Lower lobe of right lung (tissue), 2 donors: ENCODE results near the gene ASH1L. TPM values are rescaled to one million over a fixed set of nuclear protein-coding genes. Genes with fewer than 3 reads are reported as not detected.

Experiments
- ATAC-seq, 2 donors: fragments of 200-7000 bp; cut with Tn5 transposase; one replicate each; pipeline ENCODE4 v1.9.1; 2020 to 2022; ENCODE audit warnings: mild to moderate bottlenecking in 2 of 2, moderate library complexity in 2 of 2
- DNase-seq: peaks from one replicate; pipeline ENCODE4 v3.0.0-alpha.2; 2020
- H3K27ac ChIP-seq: fragments of 200-600 bp; one replicate; pipeline ENCODE4 v1.8.0; 2022
- H3K27me3 ChIP-seq: fragments of 200-600 bp; one replicate; pipeline ENCODE4 v1.8.0; 2022; ENCODE audit warnings: low read depth
- H3K36me3 ChIP-seq: fragments of 200-600 bp; one replicate; pipeline ENCODE4 v1.8.0; 2022; ENCODE audit warnings: mild to moderate bottlenecking
- H3K4me1 ChIP-seq: fragments of 200-600 bp; one replicate; pipeline ENCODE4 v1.8.0; 2022
- H3K4me3 ChIP-seq: fragments of 200-600 bp; one replicate; pipeline ENCODE4 v1.8.0; 2022; ENCODE audit warnings: mild to moderate bottlenecking
- H3K9me3 ChIP-seq: fragments of 200-600 bp; one replicate; pipeline ENCODE4 v1.8.0; 2022
- intact Hi-C: fragments of 100-400 bp; cut with DNase I; formaldehyde crosslinking; loops from one replicate; pipeline ENCODE4 v1.11.0; 2022
- total RNA-seq: library from RNA; stranded (reverse); fragmentation: NEBNext Ultra II Directional; extraction: Animal tissue kit (Norgen Biotek cat#: 25700); gene quantifications from one replicate; pipeline ENCODE4 v1.2.1, GENCODE V29; 2021
- TF ChIP-seq, protein P1 (sequence below): fragments of 200-600 bp; IDR thresholded peaks from one replicate; pipeline ENCODE4 v1.8.0; 2022; ENCODE audit warnings: antibody characterized with exemption, mild to moderate bottlenecking
- donor health status: DM: no; HTN: yes; CAD: no; lungs with severe emphysema.

ASH1L gene
- total RNA-seq, 1 donor from 2014 or later: 59.8 TPM

DNA sequence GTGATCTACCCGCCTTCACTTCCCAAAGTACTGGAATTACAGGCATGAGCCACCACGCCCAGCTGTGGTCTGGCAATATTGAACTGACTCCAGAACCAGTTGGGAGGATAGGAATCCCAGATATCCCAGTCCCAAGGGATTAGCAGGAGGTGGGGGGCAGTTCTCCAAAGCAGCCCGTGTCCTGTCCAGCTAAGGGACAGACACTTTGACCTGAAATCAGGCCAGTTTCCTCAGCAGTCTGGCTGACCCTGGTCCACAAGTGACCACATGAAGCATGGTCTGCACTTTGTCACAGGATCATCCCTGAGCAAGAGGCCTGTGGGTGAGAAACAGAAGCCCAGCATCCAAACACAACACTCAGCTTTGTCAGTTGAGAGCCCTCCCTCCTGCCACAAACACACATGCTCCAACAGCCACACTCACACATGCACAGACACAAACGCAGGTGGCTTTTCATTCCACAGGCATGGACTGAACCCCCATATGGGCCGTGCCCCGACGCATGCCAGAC, 256.7 kb downstream of the ASH1L start:
- TF ChIP-seq, protein P1, sequence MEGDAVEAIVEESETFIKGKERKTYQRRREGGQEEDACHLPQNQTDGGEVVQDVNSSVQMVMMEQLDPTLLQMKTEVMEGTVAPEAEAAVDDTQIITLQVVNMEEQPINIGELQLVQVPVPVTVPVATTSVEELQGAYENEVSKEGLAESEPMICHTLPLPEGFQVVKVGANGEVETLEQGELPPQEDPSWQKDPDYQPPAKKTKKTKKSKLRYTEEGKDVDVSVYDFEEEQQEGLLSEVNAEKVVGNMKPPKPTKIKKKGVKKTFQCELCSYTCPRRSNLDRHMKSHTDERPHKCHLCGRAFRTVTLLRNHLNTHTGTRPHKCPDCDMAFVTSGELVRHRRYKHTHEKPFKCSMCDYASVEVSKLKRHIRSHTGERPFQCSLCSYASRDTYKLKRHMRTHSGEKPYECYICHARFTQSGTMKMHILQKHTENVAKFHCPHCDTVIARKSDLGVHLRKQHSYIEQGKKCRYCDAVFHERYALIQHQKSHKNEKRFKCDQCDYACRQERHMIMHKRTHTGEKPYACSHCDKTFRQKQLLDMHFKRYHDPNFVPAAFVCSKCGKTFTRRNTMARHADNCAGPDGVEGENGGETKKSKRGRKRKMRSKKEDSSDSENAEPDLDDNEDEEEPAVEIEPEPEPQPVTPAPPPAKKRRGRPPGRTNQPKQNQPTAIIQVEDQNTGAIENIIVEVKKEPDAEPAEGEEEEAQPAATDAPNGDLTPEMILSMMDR: no peak
- intact Hi-C loops: no loop called here
- Histone ChIP-seq H3K36me3 (peaks cover 9% of the 10 kb centered on the region), H3K4me3 (no peak overlapping the region), H3K27ac (no peak overlapping the region), H3K9me3 (no peaks in the 10 kb centered on the region), H3K27me3 (no peaks in the 10 kb centered on the region), H3K4me1 (peaks cover 24% of the 10 kb centered on the region)
- DNase-seq (no peak), ATAC-seq (no peak)

DNA sequence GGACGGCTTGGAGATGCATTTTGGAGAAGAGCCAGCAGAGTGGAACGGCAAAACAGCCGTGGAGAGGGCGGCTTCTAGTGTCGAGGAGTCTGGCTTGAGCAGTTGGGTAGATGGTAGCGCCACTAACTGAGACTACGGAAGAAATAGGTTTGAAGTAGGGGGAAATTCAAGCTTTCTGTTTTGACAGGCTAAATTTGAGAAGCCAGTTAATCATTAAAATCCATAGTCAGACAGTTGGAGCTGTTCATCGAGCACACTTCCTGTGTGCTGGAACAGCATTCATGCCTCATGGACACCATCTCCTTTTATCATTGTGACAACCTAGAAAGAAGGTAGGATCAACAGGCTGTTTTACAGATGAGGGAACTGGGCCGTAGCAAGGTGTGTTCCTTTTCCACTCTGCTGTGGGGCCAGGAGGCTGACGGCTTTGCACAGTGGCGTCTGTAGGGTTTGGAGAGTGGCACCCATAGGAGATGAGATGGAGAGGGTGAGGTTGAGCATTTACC, 258.0 kb downstream of the ASH1L start:
- TF ChIP-seq, protein P1: no peak
- Histone ChIP-seq H3K27ac (no peak overlapping the region), H3K4me3 (no peak overlapping the region), H3K27me3 (no peaks in the 10 kb centered on the region), H3K4me1 (peaks cover 11% of the 10 kb centered on the region), H3K9me3 (no peaks in the 10 kb centered on the region), H3K36me3 (no peaks in the 10 kb centered on the region)
- ATAC-seq (no peak), DNase-seq (no peak)
- intact Hi-C loops: no loop called here

DNA sequence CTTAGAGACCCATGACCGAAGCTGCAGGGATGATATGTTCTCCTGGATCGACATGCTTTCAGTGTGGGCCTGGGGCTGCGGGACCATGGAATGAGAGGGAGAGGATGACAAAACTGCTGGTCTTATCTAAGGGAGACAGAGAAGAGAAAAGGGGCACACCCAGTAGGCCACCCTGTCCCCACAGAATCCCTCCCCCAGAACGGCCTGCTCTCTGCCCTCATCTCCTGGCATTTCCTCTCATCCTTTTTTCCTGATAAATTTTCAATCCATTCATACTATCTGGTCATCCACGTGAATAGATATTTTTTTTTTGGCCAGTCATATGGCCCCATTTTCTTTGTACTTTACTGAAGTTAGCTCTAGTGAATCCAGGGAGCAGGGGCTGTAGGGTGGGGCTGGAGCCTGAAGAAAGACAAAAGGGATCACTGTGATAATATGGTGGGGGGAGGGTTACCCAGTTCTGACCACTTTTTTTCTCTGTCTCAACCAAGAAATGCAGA, 261.2 kb downstream of the ASH1L start, which contains the start of gene PKLR:
Gene PKLR (minus strand): TSS at position 97 of the 500 bp plus-strand sequence. CDS start 43 bp downstream, at position 54.
- H3K27me3 ChIP-seq: peaks cover 7% of the 10 kb centered on the region
- TF ChIP-seq, protein P1: no peak
- H3K9me3 ChIP-seq: no peaks in the 10 kb centered on the region
- intact Hi-C loops: no loop called here
- H3K4me3 ChIP-seq: no peak within 1 kb of the TSS
- no peak for ATAC-seq
- H3K27ac ChIP-seq: no peak within 1 kb of the TSS
- H3K36me3 ChIP-seq: no peaks in the 10 kb centered on the region
- no peak for DNase-seq
- no peaks in the 10 kb centered on the region for H3K4me1 ChIP-seq

DNA sequence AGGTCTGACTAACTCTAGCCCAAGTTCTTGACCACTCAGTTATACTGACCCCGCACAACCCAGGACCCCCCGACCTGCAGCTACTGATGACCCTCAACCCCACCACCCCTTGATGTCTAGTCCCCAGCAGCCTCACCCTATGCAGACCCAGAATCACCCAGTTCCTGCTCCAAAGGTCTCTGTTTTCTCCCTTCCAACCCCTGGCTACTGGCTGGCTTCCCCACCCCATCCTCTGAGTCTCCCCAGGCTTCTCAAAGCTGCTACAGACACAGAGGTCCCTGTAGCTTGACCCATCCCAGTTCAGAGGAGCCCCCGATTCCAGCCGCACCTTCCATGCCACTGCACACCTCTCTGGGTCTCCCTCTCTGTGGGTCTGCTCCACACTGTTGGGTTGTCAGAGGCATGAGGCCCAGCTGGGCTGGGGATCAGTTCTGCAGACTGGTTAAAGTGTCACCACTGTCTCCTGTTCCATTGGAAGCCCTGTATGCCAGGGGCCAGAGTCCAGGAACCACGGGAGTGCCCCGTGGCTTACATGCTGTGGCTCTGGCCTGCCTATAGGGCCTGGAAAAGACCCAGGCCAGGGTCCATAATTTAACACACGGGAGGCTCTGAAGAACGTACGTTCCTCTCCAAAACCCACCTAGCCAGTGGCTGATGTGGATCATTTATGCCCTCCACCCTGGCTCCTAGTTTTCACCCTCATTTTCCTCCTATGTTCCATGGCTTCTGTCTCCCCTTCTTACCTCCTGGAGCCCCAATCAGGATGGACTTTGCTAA, 261.9 kb downstream of the ASH1L start:
- no peak overlapping the region for H3K4me3 ChIP-seq
- intact Hi-C loops: no loop called here
- ATAC-seq: no peak

DNA sequence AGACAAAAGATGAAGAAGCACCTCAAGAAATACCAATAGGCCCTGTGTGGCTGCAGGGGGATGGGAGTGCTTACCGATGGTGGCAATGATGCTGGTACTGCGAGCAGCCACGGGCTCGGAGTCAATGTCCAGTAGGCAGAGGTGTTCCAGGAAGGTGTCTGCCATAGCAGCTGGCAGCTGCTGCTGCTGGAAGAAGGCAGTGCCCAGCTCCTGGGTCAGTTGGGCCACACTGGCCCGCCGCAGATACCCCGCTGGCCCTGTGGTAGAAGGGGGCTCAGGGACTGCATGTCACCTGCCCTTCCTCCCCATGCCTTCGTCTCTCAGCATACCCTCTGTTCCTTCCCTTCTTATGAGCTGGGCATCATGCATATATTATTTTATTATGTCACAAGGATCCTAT, 262.6 kb downstream of the ASH1L start:
- DNase-seq (no peak), ATAC-seq (no peak)
- H3K4me3 ChIP-seq: no peak overlapping the region
- no peaks in the 10 kb centered on the region for H3K36me3 ChIP-seq
- H3K9me3 ChIP-seq: no peaks in the 10 kb centered on the region
- TF ChIP-seq, protein P1: no peak
- H3K4me1 ChIP-seq: peaks cover 6% of the 10 kb centered on the region
- H3K27me3 ChIP-seq: peaks cover 20% of the 10 kb centered on the region
- H3K27ac ChIP-seq: no peak overlapping the region
- intact Hi-C loops: no loop called here

More for the DNA sequence above, 261.9 kb downstream of the ASH1L start:
- Histone ChIP-seq H3K27me3 (peaks cover 13% of the 10 kb centered on the region), H3K4me1 (no peaks in the 10 kb centered on the region), H3K36me3 (no peaks in the 10 kb centered on the region), H3K27ac (no peak overlapping the region), H3K9me3 (no peaks in the 10 kb centered on the region)
- DNase-seq: no peak
- TF ChIP-seq, protein P1: no peak
